GM21723 (cell line): Measurements from ENCODE around the gene NCS1.

Source experiments
- ATAC-seq: cut with Tn5 transposase; IDR thresholded peaks from one replicate; pipeline ENCODE4 v1.9.1; 2021; ENCODE audit warnings: mild to moderate bottlenecking, moderate library complexity; ENCODE audit not compliant: unreplicated experiment

The NCS1 gene

DNA sequence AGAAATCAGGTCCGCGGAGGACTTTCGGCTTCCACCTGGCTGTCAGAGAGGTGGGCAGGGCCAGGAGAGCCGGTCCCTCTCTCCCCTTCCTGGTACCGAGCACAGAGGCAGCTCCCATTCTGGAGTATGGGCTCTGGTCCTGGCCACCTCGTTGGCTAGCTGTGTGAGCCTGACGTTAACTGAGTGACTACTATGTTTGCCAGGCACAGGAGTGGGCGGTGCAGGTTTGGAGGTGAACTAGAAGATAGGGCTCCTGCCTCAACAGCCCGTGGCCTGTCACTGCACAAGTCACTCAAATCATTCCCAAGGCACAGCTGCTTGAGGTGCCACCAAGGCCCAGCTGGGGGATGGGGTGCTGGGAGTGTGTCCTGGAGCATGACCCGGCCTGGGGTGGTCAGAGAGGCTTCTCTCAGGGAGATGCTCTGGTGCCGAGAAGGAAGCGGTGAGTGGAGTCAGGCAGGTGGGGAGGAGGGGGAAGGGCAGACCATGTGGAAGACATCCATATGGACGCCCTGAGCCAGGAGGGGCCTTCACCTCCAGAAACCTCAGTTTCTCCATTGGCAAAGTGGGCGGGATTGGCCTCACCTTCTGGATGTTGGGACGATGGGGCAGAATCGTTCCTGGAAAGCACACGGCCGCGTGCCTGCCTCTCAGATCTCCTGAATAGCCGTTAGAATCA is 39.5 kb downstream of the NCS1 start:
- no peak for ATAC-seq

DNA sequence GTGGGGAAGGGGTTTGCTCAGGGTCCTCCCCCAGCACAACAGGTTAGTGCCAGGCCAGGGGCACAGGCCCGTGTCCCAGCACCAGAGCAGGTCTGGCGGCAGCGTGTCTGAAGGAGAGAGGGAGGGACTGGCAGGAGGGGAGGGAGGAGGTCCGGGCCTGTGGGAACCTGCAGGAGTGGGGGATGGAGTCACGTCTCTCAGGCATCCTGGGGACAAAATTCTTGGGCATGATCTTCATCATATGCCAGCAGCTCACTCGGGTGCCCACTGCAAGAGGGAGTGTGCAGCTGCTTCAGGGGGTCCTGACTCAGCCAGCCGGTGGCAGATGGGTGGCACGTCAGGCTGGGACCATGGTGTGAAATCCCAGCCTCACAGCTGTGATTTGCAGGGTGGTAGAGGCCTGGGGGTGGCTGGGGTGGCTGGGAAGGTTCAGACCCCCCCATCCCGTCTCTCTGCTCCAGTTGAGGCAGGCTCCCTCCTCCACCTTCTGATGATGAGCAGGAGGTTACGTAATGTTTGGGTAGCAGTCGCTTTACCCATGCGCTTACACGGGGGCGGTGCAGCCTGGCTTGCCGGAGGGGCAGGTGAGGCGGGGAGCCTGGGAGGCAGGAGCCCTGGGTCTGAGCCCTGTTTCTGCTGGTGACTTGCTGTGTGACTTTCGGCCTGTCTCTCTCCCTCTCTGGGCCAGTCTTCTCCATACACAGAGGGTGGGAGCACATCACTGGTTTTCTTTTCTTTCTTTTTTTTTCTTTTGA is 40.5 kb downstream of the NCS1 start:
- ATAC-seq = no peak

DNA sequence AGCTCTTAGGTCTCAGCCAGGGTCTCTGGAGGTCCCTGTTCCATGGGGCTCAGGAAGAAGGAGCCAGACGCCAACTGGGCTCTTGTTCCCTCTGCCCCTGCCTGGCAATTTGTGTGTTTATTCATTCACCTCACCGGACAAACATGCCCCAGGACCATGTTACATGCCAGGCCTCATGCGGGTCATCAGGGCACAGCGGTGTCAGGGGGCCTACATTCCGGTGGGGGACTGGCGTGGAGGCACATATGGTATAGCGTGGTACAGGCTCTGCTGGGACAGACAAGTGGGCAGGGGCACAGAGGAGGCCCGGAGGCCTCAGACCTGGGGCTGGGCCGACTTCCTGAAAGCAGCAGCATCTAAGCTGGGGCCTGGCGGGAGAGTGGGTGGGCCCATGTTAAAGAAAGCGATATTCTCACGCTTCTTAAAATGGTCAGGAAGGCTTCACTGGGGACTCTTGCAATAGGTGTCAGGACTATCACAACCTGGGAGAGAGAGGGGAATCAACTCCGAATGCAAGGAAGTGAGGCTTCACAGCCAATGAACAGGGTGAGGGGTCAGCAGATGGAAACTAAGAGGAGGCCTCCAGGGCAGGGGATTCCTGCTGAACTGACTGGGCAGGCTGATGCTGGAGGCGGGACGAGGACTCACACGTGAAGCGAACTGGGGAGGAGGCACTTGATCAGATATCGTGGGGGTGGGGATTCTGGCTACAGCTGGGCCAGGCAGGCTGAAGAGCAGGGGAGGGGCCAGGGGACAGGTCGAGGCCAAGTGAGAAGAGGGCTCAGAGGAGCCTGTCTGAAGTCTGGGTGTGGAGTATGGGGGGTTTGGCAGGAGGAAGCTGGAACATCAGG is 41.9 kb downstream of the NCS1 start:
- ATAC-seq = no peak

GRCh38 chr9:130214776-130215340 is 42.7 kb downstream of the NCS1 start:
- no peak for ATAC-seq

GRCh38 chr9:130215341-130216119 is 43.3 kb downstream of the NCS1 start:
- no peak for ATAC-seq

DNA sequence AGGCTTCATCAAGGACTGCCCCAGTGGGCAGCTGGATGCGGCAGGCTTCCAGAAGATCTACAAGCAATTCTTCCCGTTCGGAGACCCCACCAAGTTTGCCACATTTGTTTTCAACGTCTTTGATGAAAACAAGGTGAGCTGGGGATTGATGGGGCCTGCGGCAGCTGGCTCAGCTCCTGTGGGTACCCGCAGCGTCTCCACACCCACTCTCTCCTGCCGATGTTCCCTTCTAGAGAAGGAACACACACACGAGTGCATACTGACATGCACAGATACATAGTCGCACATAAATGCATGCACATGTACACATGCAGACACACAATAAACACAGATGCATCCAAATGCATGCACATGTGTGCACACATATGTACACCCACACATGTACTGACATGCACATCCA is 45.6 kb downstream of the NCS1 start:
- no peak for ATAC-seq

DNA sequence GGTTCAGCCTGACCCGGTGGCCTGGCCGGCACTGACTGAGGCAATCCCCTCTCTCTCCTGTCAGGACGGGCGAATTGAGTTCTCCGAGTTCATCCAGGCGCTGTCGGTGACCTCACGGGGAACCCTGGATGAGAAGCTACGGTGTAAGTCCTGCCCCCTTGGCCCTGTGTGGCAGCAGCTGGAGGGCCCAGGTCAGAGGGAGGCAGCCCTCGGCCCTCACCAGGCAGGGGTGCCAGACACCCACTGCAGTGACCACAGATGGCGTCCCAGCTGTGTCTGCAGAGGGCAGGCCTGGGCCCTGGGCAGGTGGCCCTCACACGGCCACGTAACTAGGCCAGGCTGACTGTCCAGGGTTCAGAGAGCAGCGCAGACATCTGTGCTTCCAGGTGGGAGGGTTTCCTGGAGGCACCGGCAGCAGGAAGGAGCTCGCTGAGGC is 47.5 kb downstream of the NCS1 start:
- ATAC-seq = no peak

GRCh38 chr9:130220352-130220751 is 48.1 kb downstream of the NCS1 start:
- ATAC-seq = no peak

DNA sequence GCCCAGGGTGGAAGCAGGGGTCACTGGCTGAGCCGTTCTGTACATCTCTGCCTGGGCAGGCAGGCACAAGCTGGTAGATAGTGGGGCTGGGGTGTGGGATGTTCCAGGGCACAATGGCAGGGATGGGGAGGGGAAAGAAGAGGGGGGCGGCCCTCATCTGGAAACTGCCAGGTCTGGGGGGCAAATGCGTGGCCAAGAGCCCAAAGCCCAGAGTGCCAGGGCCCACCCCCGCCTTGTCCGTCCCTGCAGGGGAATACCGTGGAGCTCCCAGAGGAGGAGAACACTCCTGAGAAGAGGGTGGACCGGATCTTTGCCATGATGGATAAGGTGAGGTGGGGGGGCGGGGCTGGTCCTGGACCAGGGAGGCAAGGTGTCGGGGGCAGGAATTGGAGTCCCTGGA is 50.6 kb downstream of the NCS1 start:
- no peak for ATAC-seq

GRCh38 chr9:130225071-130225470 is 52.9 kb downstream of the NCS1 start:
- no peak for ATAC-seq

GRCh38 chr9:130225586-130225985 is 53.4 kb downstream of the NCS1 start:
- no peak for ATAC-seq

DNA sequence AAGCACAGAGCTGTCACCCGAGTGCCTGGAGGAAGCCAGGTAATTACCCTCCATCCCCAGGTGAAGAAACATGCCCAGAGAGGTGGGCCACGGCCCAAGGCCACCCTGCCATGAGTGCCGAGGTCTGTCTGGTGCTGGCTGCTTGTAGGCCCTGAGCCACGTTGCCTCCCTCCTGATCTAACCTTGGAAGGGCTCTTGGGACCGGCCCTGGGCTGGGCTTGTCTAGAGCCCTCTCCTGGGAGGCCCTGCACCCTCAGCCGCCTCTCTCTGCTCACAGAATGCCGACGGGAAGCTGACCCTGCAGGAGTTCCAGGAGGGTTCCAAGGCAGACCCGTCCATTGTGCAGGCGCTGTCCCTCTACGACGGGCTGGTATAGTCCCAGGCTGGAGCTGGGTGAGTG is 53.9 kb downstream of the NCS1 start:
- no peak for ATAC-seq

GRCh38 chr9:130227833-130228232 is 55.6 kb downstream of the NCS1 start:
- ATAC-seq = no peak

GRCh38 chr9:130229759-130230158 is 57.6 kb downstream of the NCS1 start:
- no peak for ATAC-seq

GRCh38 chr9:130230631-130231030 is 58.4 kb downstream of the NCS1 start:
- no peak for ATAC-seq

- ATAC-seq = no peak
These were observed 60.8 kb downstream of the NCS1 start for GRCh38 chr9:130232899-130233586.

GRCh38 chr9:130233587-130233945 is 61.4 kb downstream of the NCS1 start:
- no peak for ATAC-seq

- ATAC-seq = no peak
These were observed 62.4 kb downstream of the NCS1 start for GRCh38 chr9:130234340-130235260.
